Iris pigment epithelial cell (primary cell): ENCODE data around the gene RRP9.

Experiments
- DNase-seq: peaks from one replicate; pipeline ENCODE4 v3.0.0-alpha.2; 2011; ENCODE audit warnings: low read depth

The RRP9 gene

GRCh38 chr3:51955893-51956770 lies 14.4 kb upstream of the RRP9 start:
- DNase-seq = peak; percentile 58

GRCh38 chr3:51955175-51955892 lies 13.6 kb upstream of the RRP9 start, which contains the start of gene GPR62:
Gene GPR62 (plus strand): TSS chr3:51955381. CDS start chr3:51955653, 272 bp downstream.
- DNase-seq = no peak

GRCh38 chr3:51954713-51955112 lies 13.0 kb upstream of the RRP9 start:
- DNase-seq = no peak

- no peak for DNase-seq
Observed at GRCh38 chr3:51954105-51954504, 12.4 kb upstream of the RRP9 start.

GRCh38 chr3:51953445-51953844 lies 11.7 kb upstream of the RRP9 start:
- peak; percentile 92 for DNase-seq

GRCh38 chr3:51950899-51951298 lies 9.2 kb upstream of the RRP9 start:
- DNase-seq = no peak

- no peak for DNase-seq
Observed at GRCh38 chr3:51949121-51949520, 7.4 kb upstream of the RRP9 start.

- DNase-seq = no peak
Observed at GRCh38 chr3:51948016-51948580, 6.4 kb upstream of the RRP9 start.

- DNase-seq = no peak
Observed at GRCh38 chr3:51947215-51947900, 5.7 kb upstream of the RRP9 start.

GRCh38 chr3:51946796-51947195 lies 5.1 kb upstream of the RRP9 start:
- DNase-seq = no peak

GRCh38 chr3:51945926-51946705 lies 4.4 kb upstream of the RRP9 start:
- no peak for DNase-seq

- no peak for DNase-seq
Observed at GRCh38 chr3:51945031-51945840, 3.5 kb upstream of the RRP9 start.

GRCh38 chr3:51944451-51945021 lies 2.8 kb upstream of the RRP9 start:
- no peak for DNase-seq

- no peak for DNase-seq
Observed at GRCh38 chr3:51943451-51944391, 2.0 kb upstream of the RRP9 start.

- DNase-seq = peak; percentile 60
Observed at GRCh38 chr3:51942603-51943450, 1.1 kb upstream of the RRP9 start.

GRCh38 chr3:51941463-51941797 lies 274 bp downstream of the RRP9 start:
- DNase-seq = no peak

GRCh38 chr3:51940648-51941462 lies 849 bp downstream of the RRP9 start:
- peak; percentile 21 for DNase-seq
